HL-60 (cell line): Measurements from ENCODE around the gene KIAA1671.

ENCODE experiments used
- DNase-seq, 2 experiments: peaks; one replicate each; pipeline ENCODE4 v3.0.0-alpha.2; 2010 to 2020; ENCODE audit warnings: low read depth in 1 of 2, low spot score in 1 of 2
- H3K27ac ChIP-seq: fragments of 250-450 bp; sonication (Bioruptor Pico); replicated peaks from 2 replicates; pipeline ENCODE4 v1.5.1; 2020; ENCODE audit warnings: mild to moderate bottlenecking, moderate library complexity
- H3K27me3 ChIP-seq: fragments of 250-450 bp; sonication (Bioruptor Pico); 2 replicates; pipeline ENCODE4 v1.5.1; 2021; ENCODE audit warnings: mild to moderate bottlenecking, moderate library complexity; ENCODE audit not compliant: insufficient read depth, poor library complexity, severe bottlenecking
- H3K4me3 ChIP-seq: replicated peaks from 2 replicates; pipeline ENCODE4 v1.5.1; 2011; ENCODE audit warnings: mild to moderate bottlenecking, control low read depth, low read length; ENCODE audit not compliant: insufficient read depth
- CTCF ChIP-seq: IDR thresholded peaks from one replicate; pipeline ENCODE4 v1.5.1; 2011; ENCODE audit warnings: low read length, control low read depth, inconsistent platforms; ENCODE audit not compliant: insufficient read depth
- GABPA ChIP-seq: IDR thresholded peaks from 2 replicates; pipeline ENCODE4 v1.6.1; 2012; ENCODE audit warnings: low read depth
- POLR2AphosphoS5 ChIP-seq: IDR thresholded peaks from 2 replicates; pipeline ENCODE4 v1.6.1; 2012; ENCODE audit warnings: low read depth
- REST ChIP-seq: IDR thresholded peaks from 2 replicates; pipeline ENCODE4 v1.6.1; 2012; ENCODE audit warnings: low read depth; ENCODE audit not compliant: insufficient replicate concordance
- SPI1 ChIP-seq: IDR thresholded peaks from 2 replicates; pipeline ENCODE4 v1.6.1; 2012; ENCODE audit warnings: low read depth, mild to moderate bottlenecking, borderline replicate concordance

KIAA1671 gene

GRCh38 chr22:25006354-25006753 lies 53.8 kb downstream of the KIAA1671 start:
- TF ChIP-seq REST = no peak
- no peak for TF ChIP-seq CTCF
- H3K27ac ChIP-seq = no peak overlapping the region
- DNase-seq = no peak
- no peak overlapping the region for H3K4me3 ChIP-seq
- no peaks in the 10 kb centered on the region for H3K27me3 ChIP-seq

GRCh38 chr22:25007444-25008106 lies 55.1 kb downstream of the KIAA1671 start:
- TF ChIP-seq CTCF (no peak), GABPA (no peak), SPI1 (no peak), POLR2AphosphoS5 (no peak), REST (no peak)
- Histone ChIP-seq H3K27ac (no peak overlapping the region), H3K4me3 (no peak overlapping the region), H3K27me3 (no peaks in the 10 kb centered on the region)
- no peak for DNase-seq

- H3K27ac ChIP-seq = no peak overlapping the region
- DNase-seq = no peak
- H3K4me3 ChIP-seq = no peak overlapping the region
- no peaks in the 10 kb centered on the region for H3K27me3 ChIP-seq
- TF ChIP-seq POLR2AphosphoS5 (no peak), GABPA (no peak), REST (no peak), SPI1 (no peak), CTCF (no peak)
Observed at GRCh38 chr22:25008666-25009065, 56.1 kb downstream of the KIAA1671 start.
